Stimulated activated CD8-positive, alpha-beta memory T cell treated with anti-CD3 and anti-CD28 coated beads, Interleukin-12 subunit alpha, Interleukin-12 subunit beta, amount 100 ng/mL, for 4 hours (primary cell): Measurements from ENCODE around the gene CRLF1.

Experiments used
- DNase-seq: peaks from one replicate; pipeline ENCODE4 v3.0.0-alpha.2; 2020; ENCODE audit warnings: low read depth

The CRLF1 gene, protein sequence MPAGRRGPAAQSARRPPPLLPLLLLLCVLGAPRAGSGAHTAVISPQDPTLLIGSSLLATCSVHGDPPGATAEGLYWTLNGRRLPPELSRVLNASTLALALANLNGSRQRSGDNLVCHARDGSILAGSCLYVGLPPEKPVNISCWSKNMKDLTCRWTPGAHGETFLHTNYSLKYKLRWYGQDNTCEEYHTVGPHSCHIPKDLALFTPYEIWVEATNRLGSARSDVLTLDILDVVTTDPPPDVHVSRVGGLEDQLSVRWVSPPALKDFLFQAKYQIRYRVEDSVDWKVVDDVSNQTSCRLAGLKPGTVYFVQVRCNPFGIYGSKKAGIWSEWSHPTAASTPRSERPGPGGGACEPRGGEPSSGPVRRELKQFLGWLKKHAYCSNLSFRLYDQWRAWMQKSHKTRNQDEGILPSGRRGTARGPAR

DNA sequence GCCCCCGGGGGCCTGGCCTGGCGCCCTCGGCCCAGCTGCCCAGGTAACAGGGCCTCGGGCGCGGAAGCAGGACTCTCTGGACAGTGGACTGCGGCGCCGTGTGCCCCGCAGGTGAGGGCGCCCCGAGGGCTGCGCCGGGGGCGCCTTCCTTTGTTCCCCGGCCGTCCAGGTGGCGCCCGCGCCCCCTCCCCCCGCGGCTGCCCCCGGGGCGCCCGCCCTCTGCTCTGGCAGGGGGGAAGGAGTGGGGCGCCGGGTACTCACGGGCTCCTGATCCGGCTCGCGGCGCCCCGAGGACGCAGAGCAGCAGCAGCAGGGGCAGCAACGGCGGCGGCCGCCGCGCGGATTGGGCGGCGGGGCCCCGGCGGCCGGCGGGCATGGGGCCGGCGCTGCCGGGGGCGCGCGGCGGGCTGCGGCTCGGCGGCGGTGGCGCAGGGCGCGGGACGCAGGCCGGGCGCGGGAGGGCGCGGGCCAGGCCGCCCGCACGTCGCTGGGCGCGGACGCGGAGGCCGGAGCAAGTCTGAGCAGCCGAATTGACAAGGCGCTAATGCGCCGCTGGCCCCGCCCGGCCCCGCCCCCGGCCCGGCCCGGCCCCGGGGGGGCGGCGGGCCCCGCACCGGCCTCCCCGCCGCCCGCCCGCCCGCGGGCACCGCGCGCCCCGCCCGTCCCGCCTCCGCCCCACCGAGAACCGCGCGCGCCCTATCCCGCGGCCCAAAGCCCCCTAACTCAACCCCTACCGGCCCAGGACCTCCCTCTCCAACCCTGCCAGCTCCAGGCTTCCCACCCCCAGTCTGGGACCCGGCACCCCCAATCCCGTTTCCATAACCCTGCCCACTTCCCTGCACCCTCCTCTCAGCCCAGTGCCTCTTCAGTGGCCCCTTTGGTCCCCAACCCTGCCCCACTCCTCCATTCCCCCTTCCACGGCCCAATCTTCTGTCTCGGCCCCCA, at the start of gene CRLF1:
CRLF1 (minus strand) TSS at position 519 of the 945 bp plus-strand sequence; CDS start at position 376, 143 bp downstream.
- no peak for DNase-seq

DNA sequence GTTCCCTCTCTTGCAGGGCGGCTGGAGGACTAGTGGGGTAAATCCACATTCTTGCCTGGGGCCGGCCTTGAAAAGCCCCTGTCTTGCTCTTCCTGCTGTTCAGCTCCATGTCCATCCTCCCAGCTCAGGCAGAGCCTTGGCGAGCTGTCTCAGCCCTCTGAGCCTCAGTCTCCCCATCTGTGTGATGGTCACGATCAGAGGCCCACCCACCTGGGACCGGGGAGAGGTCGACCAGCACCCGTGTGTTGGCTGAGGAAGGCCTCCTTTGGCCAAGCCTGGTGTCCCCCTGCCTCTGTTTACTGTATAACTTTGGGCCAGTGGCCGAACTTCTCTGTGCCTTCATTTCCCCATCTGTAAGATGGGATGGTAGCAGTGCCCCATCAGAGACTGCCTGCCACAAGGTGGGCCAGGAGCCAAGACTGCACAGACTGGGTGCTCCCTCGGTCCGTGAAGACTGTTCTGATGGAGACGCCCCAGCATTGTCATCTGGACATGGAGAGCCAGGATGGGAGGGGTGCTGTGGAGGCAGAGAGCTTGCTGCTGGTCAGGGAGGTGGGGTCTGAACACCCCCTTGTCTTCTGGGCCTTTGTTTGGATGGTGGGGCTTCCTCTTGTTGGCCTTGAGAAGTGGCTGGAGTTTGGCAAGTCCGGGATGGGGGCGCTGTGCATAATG, 48.7 kb upstream of the CRLF1 start:
- no peak for DNase-seq

DNA sequence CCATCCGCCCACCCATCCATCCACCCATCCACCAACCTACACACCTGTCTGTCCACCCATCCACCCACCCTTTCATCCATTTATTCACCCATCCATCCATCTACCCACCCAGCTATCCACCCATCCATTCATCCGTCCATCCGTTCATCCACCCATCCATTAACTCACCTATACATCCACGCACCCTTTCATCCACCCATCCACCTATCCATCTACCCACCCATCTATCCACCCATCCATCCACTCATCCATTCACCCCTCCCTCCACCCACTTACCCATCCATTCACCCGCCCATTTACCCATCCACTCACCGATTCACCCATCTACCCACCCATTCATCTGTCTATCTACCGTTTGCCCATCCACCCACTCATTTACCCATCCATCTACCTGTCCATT, 47.9 kb upstream of the CRLF1 start:
- no peak for DNase-seq

DNA sequence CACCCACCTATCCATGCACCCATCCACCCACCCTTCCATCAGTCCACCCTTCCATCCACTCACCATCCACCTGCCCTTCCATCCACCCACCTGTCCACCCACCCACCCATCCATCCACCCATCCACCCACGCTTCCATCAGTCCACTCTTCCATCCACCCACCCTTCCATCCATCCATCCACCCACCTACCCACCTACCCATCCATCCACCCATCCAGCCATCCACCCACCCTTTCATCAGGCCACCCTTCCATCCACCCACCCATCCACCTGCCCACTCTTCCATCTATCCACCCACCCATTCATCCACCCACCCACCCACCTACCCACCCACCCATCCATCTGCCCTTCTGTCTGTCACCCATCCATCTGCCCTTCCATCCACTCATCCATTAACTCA, 47.3 kb upstream of the CRLF1 start:
- DNase-seq, result no peak

DNA sequence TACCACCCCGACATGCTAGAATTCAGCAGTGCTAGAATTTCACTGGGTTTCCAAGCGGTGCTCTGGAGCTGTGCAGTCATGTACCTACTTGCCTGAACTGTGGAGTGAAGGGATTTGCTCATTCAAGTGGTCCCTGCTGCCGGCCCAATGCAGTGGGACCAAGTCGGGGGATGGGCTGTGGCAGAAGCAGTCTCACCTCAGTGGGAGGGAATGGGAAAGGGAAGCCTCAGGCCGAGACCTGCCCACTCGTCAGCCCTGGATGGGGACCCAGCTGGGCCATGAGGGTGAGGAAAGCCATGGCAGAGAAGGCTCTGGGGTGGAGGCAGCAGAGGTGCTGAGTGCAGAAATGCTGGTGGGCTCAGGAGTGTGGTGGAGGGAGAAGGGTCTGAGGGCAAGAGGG, 45.1 kb upstream of the CRLF1 start:
- DNase-seq, result no peak

DNA sequence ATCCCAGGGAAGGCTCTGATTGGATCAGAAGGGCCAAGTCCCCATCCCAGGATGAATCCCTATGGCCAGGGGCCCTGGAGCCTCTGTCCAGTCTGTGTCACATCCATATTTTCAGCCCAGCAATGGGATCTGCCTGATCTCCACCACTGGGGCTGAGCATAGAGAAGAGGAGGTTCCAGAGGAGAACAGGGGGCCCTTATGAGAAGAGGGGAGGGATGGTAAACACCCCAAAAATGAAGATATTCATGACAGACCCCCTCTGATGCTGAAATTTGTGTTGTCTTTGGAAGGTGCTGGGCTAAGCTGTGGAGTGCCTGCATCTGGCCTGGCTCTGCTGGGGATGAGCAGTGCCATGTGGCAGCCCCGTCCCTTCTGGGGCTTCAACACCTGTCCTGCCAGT, 44.7 kb upstream of the CRLF1 start:
- no peak for DNase-seq

DNA sequence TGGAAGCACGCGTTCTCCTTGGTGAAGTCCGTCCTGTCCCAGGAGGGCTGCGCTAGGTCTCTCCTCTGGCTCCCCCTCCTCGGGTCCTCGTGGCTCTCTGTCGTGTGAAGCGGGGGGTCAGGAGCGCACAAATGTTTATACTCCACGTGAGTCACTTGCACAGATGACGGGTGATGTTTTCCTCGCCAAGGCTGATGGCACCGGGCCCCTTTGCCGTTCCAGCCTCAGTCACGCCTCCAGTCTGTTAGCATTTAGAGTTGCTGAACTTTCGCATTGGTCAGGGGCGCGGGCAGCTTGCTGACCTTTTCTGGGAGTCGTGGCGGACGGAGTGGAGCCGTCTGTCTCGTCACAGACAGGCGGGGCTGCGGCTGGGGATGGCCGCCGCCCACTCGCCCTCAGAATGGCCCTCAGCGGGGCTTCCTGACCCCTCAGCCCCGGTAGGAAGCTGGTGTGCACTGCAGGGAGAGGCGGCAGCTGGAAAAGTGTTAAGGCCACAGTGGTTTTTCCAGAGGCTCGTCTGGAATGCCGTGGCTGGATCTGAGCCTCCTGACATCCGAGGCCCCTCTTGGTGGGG, 44.0 kb upstream of the CRLF1 start:
- DNase-seq, result no peak

DNA sequence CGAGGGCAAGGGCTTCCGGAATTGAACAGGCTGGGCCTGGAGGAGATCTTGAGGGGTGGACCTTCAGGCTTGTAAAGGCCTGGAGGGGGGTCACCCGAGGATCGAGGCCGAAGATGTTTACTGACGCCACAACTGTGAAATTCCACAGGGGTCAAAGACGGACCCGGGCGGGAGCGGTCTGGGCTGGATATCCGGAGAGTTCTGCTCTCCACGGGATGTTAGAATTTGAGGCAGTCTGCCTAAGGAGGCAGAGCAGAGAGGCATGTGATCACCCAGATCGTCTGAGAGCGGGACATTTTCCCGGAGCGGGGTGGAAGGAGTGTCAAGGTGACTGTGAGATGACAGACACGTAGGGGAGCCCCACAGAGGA, 43.4 kb upstream of the CRLF1 start:
- DNase-seq, result no peak

DNA sequence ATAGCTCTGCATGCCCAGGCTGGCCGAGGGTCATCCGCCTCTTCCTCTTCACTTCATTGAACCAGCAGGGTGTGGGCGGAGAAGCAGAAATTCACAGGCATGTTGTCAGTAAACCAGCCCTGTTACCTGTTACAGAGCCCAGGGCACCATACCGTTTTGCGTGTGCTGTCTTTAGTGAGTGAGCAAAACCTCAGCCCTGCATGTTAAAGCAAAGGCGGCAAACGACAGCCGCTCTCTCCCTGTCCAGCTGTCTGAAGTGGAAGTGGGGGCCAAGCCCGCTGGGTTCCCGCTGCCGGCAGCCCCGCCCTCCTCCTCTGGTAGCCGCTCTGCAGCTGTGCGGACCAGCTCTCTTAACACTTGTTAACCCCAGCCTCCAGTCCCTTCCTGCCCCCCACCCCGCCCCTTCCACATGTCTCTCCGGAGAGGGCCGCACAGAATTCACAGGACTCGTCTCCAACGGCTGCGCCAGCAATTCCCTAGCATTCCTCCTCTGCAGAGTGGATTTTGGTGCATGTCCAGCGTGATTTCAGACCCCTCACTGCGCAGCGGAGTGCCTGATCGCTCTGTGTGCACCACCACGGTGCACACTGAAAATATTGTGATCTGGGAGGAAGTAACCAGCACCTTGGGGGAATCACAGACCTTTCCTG, 42.9 kb upstream of the CRLF1 start:
- no peak for DNase-seq

DNA sequence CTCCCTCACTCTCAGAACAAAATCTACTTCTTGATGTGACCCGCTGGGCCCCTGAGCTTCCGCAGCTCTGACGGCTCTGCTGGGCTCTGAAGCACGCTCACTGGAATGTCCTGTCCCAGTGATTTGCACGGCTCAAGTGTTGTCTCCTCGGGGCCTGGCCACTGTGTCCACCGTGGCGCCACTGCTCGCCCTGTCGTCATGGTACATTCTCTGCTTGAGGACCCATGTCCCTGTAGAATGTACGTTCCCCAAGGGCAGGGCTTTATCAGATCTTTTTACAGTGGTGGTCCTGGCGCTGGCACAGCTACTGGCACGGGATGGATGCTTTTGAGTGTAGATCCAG, 42.3 kb upstream of the CRLF1 start:
- DNase-seq, result no peak

DNA sequence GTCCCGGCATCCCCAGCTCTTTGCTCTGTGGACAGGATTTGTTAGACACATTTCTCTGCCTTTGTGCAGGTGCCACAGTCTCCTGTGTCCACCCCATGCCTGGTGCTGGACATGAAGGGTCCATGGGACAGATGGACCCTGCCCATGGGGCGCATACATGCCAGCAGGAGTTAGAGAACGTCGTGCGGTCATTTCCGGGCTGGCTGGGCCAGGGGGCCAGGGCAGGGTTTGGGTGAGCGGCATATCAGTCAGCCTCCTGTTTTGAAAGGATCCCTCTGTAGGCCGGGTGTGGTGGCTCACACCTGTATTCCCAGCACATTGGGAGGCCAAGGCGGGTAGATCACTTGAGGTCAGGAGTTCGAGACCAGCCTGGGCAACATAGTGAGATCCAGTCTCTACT, 41.2 kb upstream of the CRLF1 start:
- DNase-seq, result no peak

DNA sequence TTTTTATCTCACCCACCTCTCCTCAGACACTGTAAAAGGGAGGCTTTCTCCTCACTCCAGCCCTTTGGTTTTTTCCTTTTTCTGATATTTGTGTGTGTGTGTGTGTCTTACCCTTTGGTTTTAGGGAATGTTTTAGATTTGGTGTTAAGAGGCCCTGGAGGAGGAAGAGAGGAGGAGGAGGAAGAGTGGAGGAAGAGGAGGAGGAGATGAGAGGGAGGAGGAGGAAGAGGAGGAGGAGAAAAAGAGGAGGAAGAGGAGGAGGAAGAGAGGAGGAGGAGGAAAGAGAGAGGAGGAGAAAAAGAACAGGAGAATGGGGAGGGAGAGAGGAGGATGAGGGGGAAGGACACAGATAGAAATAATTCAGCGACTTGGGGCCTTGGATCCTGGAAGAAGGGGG, 40.8 kb upstream of the CRLF1 start:
- no peak for DNase-seq

DNA sequence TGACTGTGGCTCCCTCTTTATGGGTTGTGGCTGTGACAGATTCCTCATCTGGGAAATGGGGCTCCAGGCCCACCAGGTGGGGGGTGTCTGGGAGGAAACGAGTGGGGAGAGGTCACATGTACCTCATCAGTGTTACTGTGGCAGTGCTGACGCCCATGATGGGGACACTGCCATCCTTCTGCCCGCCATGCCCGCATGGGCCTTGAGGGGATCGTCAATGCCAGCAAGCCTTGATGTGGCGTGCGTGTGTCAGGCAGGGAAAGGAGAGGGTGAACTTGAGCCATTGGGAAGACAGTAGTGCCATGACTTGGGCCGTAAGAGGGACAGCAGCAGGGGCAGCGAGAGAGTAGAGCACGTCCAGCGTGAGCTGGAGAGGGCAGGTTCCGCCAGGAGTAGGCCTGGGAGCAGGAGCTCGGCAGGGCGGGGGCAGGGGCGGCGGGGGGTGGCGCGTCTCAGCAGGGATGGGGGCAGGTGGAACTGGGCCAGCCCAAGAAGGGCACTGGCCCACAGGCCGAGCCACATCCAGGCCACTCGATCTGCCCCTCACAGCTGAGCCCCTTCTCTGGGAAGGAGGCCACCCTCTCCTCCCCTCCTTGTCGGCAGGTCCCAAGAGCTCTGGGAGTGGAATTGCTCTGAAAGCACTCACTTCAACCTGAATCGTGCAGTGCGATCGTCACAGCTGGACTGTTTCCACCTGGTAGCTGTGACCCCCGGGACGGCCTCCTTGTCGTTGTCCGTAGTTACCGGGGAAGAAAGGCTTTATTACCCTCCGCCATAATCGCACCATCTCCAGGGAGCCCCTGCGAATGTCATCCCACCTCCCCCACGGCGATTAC, 40.2 kb upstream of the CRLF1 start:
- DNase-seq, result no peak

DNA sequence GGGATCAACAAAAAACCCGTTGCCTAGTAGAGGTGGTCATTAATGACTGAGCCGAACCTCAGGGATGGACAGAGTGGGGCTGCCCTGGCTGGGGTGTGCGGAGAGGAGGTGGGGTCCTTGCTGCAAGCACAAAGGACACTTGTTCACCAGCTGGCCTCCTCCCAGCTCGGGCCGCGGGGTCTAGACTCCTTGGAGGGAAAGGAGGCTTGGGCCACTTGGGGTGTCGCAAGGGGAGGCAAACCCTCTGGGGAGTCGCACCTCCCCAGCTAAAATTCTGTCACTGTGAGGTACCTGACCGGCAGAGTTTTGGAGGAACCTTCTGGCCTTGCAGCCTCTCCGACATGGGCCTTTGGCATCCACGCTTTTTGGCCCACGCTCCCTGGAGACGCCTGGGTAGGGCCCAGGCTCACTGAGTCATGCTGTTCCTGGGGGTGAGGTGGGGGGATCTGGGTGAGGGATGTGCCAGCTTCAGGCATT, 38.5 kb upstream of the CRLF1 start:
- no peak for DNase-seq

DNA sequence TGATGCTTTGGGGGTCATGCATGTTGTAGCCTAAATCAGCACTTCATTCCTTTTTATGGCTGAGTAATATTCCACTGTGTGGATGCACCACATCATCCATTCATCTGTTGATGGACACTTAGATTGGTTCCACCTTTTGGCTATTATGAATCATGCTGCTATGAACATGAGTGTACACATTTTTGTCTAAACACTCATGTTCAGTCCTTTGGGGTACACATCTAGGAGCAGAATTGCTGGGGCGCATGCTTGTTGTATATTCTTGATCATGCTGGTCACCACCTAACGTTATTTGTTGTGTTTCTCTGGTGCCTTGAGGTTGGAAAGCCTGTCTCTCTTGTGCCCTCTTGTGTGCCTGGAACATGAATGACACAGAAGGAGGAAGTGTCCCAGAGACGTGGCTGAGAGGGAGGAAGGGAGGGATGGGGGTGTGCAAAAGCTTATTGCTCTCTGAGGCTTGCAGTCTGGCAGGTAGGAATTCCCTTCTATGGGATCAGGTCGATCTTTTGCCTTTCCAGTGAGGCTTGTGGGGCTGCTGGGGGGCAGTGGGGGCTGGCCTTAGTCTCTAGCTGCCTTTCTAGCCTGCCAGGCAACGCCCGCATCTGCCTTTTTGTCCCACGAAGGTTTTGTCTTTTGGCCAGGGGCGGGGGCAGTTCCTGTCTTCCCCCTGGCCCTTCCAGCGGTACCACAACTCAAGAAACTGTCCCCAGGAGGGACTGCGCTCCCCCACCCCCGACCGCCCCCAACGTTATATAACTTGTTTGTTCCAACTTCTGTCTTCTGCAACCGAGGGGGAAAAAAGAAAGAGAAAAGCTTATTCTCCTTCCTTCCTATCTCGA, 37.8 kb upstream of the CRLF1 start:
- no peak for DNase-seq

DNA sequence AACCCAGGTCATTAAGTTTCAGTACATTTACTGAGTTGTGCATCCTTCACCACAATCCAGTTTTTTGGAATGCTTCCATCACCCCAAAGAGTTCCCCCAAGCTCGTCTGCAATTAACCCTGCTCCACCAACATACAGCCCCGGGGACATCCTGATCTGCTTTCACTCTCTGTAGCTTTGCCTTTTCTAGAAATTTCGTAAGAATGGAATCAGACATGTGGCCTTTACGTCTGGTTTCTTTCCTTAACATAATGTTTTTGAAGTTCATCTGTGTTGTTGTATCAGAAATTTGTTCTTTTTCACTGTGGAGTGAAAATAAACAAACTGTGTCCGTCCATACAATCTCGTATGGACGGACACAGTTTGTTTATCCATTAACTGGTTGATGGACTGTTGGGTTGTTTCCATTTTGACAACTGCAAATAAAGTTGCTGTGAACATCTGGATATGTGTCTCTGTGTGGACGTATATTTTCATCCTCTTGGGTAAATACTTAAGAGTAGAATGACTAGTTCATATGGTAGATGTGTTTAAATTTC, 33.2 kb upstream of the CRLF1 start:
- DNase-seq, result no peak

DNA sequence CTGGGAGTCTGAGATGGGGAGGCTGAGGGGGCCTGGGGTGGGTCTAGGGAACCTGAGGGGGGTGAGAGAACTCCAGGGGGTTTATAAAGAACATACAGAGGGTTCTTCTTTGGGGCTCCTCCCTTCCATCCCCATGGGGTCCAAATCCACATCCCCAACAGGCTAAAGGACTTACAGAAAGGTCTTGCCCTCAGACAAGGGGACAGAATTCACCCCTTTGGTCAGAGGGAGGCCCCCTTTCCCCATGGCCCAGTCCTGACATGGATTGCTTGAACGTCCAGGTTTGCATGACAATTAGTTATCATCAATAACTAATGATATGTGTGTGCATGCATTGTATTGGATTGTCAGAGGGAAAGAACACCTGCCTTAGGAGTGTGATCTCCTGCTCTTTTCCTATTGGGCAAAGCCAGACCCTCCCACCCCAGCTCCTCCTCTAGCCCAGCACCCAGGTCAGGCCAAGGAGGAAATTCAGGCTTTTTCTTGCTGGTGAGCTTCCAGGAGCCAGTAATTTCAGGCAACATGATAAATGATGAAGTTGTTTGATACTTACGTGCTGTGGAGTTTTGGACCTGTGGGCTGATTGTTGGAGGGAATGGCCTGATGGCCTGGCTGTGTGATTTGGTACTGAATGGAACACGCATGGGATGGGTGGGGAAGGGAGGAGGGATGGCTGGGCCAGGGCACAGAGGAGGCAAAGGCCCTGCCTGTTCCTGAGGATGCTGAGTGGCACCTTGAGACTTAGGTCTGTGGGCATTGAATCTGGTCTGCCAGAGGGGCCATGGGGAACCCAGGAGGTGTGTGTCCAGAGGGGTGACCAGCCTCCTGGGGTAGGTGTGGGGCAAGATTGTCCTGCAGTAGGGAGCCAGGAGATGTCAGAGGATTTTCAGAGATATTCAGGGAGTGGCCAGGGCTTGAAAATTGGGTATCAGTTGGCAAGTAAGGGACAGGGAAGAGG, 31.4 kb upstream of the CRLF1 start:
- DNase-seq, result no peak

DNA sequence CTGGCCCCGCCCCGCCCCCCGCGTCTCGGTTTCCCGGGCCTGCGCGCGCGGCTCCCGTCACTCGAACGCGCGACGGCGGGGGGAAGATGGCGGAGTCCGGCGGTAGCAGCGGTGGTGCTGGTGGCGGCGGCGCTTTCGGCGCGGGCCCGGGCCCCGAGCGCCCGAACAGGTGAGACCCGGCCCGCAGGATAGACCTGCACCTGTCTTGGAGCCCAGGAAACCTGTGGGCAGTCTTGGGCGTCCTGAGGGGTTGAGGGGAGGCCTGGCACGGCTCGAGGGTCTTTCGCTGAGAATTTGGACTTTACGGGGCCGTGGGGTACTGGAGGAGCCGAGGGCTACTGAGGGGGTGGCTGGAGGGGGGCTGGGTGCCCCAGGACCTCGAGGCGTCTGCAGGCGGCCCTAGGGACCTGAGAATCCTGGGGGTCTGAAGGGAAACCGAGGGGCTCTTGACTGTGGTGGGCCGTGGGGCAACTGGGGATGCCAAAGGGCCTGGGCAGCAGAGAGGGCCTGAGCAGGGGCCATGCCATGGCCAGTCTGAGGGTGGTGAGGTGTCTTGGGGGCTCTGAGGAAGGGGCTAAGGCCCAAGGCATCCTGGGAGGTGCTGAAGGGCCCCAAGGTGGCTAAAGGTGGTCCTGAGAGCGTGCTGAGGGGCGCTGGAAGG, 30.5 kb upstream of the CRLF1 start, which contains the start of gene KLHL26:
KLHL26 (plus strand) TSS at position 60 of the 661 bp plus-strand sequence; CDS start at position 87, 27 bp downstream.
- no peak for DNase-seq
